HG03060 (cell line): Measurements from ENCODE around the gene KIAA1755.

Experiments
- ATAC-seq: cut with Tn5 transposase; IDR thresholded peaks from one replicate; pipeline ENCODE4 v1.9.1; 2021; ENCODE audit warnings: low read depth, moderate number of reproducible peaks; ENCODE audit not compliant: unreplicated experiment

The KIAA1755 gene, protein sequence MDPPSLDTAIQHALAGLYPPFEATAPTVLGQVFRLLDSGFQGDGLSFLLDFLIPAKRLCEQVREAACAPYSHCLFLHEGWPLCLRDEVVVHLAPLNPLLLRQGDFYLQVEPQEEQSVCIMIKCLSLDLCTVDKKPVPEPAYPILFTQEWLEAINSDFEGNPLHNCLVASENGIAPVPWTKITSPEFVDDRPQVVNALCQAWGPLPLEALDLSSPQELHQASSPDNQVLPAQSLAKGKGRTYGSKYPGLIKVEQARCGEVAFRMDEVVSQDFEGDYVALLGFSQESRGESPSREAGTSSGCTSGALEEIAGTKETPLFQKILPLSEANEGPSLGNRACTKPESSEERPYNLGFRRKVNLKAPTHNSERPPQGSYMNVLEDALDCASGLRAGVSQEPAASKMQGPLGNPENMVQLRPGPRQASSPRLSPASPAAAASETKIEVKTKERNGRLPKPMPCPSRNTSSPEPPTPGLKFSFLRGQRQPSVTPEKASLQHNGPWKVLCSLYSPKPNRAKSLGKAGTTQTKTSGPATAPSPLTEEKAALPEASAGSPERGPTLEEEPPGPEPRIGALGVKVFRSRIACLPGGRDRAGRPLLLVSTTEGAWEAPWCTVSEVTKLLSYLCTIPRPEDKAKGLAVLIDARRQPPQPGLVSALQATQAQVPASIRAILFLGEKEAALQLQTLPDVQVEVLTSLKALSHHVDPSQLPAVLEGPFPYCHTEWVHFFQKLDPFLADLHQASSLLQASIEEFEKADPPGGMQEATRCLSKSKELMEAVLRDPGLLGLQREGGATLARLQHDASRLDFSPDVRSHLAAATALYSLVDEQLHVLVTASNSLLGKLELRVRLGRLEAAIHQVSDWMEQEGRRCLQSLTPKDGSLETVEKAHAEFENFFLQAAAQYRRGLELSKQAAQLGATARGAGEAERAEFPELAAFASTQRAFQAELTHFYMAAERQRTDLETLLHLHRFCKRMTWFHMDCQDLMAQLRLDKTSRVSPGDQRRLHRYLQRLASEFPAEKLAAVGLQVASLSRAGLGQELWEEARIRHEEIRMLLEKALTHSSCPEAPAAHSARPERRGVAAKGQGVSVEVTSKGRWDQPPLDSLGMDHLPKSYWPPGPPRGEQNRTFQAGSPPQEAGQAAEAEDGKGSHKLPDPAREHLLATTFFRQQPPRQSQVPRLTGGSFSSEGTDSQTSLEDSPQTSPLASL

DNA sequence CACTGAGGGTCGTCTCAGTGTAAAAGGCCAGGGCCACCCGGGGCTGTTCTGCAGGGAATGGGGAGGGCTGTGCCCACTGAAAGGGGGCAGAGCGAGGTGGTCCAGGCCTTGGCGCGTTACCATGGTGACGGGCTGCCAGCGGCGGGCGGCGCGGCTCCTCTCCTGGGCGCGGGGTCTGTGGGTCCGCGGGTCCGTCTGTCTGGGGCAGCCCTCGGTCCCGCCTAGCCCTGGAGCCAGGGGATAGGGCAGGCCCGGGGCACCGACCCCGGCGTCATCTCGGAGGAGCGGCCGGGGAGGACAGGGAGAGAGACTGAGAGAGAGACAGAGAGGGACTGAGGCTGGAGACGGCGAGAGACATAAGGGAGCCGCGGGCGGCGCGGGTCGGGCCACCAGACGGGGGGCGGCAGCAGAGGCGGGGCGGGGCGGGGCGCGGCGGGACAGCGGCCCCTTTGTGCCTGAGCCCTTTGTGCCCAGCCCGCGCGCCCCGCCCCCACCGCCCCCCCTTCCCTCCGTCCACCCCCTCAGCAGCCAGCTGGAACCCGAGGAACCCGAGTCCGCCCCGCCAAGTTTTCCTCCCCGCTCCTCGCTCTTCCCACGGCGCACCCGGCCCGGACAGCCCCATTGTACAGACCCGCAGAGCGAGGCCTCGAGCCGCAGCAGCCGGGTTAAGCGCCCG lies at the start of gene KIAA1755:
KIAA1755 (minus strand) TSS at position 358 of the 676 bp plus-strand sequence; CDS start at position 123, 235 bp downstream.
- no peak for ATAC-seq

DNA sequence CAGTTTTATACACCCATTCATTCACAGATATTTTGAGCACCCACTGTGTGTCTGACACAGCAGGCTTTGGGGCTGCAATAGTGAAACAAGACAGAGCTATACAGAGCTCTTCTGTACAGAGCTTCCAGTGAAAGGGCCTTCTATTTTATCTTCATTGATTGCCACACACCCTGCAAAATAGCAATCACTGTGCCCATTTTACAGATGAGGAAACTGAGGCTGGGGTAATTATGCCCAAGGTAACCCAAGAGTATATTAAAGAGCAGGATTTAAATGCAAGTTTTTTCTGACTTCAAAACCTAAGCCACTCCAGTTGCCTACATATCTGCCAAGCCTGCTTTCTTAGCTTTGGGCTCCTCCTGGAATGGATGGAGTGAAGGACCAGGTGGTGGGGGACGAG lies 47.9 kb upstream of the KIAA1755 start:
- no peak for ATAC-seq

DNA sequence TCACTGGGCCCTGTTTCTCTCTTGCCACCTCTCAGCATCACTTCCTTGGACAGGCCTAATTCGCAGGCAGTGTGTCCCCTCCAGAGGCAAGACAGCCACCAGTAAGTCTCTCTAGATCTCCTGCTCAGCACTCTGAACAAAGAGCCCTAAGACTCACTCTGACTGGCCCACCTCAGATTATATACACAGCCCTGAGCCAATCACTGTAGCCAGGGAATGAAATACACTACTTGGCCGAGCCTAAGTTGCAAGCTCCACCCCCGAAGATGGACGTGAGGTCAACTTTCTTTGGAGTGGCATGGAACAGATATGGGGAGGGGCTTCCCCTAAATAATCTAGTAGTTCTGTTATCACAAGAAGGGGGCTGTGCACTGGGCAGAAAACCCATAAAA lies 47.5 kb upstream of the KIAA1755 start:
- ATAC-seq, result no peak

DNA sequence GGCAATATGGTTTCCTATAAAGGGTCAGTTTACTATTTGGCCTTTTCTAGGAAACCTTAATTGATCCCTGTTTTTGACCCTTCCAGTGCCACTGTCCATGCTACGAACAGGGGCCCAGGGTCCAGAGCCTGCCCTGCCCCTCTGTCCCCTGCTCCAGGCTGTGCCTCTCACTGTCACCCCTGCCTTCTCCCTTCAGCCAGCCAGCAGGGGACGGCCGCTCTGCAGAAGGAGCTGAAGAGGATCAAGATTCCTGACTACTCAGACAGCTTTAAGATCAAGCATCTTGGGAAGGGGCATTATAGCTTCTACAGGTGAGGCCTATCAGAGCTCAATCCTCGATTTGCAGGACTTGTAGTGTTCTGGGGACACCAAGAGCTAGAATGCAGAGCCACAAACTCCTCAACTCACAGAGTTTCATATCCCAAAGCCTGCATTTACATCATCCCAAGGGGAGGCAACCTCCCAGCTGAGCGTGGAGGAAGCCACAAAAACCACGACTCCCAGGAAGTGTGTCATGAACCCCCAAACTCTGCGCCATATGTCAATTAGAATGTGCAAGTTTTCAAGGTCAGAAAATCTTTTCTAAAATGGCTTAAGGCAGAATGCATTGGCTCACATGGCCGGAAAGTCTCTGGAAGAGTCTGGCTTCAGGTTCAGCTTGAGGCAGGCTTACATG lies 47.0 kb upstream of the KIAA1755 start:
- no peak for ATAC-seq

DNA sequence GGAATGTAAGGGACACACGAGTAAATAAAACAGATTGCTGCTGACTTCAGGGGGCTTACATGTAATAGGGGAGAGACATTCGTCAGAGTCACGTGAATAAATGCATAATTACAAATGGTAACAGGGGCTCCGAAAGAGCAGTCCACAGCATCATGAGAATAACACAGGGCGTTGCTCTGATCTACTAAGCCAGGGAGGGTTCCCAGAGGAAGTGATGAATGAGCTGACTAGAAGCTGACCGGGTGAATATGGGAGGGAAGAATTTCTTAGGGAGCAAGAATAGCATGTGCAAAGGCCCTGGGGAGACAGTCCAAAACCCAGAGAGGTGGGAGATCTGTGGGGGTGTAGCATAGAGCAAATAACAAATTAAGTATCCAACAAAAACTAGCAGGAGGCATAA lies 45.8 kb upstream of the KIAA1755 start:
- no peak for ATAC-seq

DNA sequence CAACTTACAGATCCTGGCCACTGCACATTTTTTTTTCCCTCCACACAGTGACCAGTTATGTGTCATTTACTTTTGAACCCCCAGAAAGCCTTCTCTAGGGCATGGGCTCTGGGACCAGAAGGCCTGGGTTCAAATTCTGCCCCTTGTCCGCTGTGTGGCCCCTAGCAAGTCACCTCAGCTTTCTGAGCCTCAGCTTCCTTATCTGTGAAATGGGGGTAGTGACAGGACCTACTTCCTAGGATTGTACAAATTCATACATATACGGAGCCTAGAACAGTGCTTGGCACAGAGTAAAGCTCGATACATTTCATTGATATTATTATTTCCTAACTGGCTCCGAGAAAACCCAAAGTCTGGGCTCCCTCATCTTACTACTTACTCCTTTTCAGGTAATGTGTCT lies 45.0 kb upstream of the KIAA1755 start:
- no peak for ATAC-seq

DNA sequence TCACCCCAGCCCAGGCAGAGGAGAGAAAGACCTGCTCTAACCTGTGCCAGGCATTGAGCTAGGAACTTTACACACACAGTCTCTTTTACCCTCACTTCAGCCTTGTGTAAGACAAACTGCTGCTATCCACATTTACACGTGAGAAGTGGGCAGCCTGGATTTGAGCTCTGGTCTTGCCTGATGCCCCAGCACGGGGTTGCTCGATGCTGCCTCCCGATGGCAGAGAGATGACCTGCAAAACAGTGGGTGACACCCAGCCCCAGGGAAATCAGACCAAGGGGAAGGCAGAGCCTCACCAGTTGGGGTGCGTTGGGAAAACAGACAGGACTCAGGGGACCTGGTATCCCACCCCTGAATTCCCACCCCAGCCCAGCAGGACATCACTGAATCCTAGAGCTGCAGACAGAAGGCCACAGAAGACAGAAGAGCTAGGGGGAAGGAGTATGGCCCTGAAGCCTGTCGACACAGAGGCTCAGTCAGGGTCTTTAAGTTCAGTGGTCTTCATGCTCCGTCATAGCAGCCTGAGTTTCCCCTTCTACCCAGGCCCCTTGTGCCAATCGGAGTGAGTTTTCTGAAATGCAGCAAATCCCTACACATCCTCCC lies 44.4 kb upstream of the KIAA1755 start:
- no peak for ATAC-seq

DNA sequence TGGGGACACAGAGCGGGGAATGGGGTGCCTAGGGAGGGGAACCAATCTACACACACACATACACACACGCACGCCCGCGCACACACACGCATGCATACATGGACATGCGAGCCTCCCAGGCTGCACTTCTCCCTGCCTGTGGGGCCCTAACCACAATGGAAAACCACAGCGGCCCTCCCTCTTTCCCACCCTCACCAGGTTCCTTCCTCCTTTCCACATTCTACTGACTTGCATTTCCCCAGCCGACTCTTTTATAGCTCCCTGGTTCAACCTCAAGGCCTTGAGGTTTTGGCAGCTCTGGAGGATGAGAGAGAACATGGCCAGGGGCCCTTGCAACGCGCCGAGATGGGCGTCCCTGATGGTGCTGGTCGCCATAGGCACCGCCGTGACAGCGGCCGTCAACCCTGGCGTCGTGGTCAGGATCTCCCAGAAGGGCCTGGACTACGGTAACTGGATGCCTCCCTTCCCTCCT lies 43.4 kb upstream of the KIAA1755 start, which contains the start of gene BPI:
BPI (plus strand) TSS at position 249 of the 472 bp plus-strand sequence; CDS start at position 317, 68 bp downstream.
- no peak for ATAC-seq

DNA sequence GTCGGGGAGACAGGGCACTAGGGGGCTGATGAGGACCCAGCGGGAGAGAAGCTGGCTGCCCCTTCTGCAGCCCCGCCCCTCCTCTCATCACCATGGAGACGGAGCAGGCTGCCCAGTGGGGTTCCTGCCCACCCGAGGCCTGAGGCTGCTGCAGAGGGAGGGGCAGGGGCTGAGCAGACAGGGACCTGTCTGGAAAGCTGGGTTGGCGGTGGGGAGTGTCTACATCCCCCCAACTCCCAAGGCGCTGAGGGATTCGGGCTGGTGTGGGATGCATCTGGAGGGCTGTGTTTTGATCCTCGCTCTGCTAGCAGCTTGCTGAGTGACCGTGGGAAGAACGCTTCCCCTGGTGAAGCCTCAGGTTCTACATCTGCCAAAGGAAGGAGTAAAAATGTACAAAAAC lies 42.3 kb upstream of the KIAA1755 start:
- ATAC-seq, result no peak

DNA sequence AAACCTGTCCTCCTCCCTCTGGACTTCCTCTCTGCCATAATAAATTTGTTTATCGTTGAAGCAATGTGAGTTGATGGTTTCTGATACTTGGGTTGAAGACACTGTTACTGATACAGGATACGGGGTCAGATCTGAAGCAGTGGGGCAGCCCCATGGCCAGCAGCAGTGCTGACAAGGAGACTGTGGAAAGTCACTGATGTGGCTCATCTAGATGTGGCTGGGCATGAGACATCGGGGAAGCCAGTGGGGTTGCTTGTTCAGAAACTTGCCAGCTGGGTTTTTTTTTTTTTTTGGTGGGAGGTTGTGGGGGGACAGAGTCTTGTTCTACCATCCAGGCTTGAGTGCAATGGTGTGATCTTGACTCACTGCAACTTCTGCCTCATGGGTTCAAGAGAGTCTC lies 40.8 kb upstream of the KIAA1755 start:
- ATAC-seq, result no peak

DNA sequence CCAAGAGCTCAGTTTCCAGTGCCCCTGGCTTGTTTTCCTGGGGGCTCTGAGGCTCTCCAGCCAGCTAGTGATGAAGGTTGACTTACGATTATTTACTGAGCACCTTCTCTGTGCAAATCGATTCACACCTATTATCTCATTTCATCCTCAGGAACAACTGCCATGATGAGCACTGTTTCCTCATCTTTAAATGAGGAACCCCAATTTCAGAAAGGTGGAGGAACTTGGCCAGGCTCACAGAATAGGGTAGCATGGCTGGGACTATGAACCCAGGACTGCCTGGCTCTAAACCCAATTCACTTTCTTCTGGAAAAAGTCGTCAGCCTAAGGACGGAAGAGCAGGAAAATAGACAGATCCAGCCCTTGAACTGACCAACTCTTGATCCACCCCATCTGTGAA lies 39.9 kb upstream of the KIAA1755 start:
- no peak for ATAC-seq

DNA sequence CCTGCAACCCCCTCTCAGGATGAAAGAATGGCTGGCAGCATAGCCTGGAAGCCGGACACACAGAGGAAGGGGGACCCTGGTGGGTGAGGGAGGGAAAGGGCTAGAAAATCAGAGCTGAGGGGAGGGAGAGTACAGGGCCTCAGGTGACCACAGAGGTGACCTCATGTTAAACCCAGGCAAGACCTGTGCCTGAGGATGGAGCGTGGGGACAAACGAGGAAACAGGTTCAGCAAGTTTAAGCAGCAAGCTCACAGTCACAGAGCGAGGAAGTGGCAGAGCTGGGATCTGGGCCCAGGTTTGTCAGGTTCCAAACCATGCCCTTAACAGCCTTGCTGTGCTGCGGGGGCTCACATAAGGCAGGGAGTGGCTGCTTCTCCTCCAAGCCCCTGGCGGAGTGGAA lies 39.4 kb upstream of the KIAA1755 start:
- no peak for ATAC-seq

DNA sequence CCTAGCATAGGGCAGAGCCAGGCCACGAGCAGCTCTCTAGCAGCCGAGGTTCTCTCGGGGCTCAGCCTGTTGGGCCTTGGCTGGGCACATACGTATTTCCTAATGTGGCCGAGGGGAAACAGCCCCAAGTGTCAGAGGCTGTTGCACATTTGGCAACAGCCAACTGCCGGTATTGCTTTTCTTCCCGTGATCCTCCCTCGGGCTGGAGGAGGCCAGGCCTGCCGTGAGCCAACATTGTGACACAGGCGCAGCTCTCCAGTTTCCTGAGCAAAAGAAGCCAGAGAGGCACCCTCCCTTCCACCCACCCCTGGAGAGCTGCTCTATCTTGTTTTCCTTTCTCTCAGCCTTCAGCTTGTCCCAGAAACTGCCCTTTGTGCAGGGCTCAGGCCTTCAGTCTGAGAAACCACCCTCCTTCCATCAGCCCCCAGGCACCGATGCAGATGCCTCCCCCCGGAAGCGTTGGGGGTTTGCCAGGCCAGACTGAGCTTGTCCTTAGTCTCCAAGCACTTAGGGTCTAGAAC lies 38.3 kb upstream of the KIAA1755 start:
- no peak for ATAC-seq

DNA sequence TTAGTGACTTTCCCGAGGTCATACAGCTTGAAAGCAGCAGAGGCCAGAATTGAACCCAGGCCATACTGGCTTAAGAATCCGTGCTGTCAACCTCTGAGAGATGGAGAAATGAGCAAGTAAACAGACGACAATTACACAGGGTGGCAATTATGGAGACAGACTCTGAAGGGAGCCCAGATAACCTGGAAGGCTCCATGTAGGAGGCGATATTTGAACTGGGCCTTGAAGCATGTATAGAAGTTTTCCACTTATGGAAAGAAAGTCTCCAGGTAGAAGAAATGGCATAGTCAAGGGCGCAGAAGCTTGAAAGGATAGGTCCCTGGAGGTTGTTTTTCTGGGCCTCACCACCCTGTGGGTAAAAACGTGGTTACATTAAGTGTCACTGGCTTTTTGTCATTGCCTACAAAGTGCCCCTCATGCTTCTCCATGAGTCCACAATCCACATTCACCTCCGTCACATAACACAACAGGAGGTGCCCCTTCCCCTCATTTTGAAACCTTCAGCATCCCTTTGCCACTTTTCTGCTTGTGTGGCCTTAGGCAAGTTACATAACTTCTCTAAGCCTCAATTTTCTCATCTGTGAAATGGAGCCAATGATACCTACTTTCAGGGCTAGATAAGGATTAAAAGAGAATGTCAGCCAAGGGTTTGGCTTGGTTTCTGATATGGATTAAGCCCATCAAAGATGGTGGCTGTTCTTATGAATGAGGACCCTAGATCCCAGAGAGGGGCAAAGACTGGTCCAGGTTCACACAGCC lies 37.6 kb upstream of the KIAA1755 start:
- no peak for ATAC-seq

DNA sequence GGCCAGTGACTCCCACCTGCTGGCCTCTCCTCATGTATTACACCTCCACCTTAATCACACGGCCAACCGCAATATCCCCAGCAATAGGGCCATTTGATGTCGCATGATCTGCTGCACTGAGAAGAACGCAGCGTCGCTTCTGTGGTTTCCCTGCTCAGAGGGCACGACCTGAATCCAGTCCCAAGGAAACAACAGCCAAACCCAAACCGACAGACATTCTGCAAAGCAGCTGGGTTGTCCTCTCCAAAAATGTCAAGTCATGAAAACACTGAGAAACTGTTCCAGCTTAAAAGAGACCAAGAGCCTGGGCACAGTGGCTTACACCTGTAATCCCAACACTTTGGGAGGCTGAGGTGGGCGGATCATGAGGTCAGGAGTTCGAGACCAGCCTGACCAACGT lies 35.9 kb upstream of the KIAA1755 start:
- ATAC-seq, result no peak

DNA sequence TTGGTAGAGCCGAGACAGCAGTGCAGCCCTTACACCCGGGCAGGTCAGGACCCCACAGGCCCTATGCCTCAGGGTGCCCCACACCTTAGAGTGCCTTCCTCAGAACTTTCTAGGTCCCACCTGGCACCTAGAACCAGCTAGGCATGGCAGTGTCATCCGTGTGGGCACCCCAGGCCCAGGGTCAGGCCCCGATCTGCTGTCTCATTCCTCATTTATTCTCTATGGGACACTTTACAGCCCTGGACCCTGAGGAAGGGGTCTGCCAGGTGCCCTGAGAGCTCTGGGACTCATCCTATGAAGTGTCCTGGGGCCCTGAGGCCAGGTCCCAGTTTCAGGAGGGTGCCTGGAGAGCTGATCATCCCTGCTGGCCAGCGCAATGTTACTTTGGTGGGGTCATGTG lies 35.3 kb upstream of the KIAA1755 start:
- no peak for ATAC-seq

DNA sequence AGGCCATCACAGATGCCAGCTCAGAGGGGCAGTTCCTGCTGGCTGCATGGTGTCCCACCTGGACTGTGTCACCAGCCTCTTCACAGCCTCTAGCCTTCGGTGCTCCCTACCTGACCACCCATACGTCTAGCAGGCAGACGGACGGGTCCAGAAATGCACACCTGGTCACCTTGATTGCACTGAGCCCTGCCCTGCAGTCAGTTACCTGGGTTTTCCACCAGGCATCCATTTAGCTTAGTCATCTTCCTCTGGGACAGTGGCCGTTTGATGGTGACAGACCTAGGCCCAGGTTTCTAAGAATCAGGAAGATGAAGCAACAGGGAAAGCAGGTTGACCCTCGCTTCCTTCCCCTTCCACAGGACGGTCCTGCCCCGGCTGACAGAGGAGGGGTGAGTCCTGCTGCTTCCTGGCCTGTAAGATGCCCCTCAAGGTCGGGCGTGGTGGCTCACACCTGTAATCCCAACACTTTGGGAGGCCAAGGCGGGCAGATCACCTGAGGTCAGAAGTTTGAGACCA lies 33.6 kb upstream of the KIAA1755 start:
- no peak for ATAC-seq

DNA sequence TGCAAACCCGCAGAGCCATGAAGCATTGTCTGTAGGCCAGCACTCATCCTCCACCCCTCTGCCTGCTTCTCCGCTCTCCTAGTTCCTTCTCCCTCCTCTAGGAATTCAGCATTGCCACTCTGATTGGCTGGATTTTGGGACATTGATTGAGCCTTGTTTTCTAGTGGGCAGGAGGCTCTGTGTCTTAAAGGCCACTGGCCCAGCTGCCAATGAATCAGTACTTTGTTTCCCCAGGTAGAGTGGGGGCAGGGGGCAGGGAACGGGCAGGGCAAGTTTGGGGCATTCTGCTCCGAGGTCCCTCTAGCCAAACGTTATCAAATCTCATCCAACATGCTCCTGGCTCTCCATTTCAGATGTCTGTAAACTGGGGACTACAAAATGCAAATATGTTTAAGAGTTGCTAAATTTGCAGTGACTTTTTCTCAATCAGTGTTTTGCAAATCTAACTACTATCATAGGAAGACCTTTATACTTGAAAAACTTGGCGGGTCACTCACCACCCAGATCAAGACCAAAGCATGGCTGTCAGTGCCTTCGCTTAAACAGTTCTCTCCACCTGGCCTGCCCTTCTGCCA lies 33.0 kb upstream of the KIAA1755 start:
- no peak for ATAC-seq
